ENCODE data around the gene MYL5.

DNA sequence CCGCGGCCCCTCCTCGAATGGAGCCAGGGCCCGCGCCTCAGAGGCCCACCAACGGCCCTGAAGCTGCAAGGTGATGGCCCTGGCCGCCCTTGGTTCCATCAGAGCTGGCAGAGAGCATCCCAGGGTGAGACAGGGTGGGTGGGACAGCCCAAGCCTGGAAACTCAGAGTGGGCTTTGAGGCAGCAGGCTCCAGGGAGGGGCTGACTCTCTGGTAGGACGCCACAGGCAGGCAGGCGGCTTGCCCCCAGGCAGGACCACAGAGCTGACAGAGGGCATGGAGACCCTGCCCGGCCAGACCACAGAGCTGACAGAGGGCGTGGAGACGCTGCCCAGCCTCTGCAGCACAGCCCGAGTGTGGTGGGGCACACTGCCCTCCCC lies 4.8 kb downstream of the MYL5 start:
- TF ChIP-seq CTCF (IDR thresholded peaks at IDR 0.05) (no peak), ZNF302 (CRISPR knock-in tag; IDR thresholded peaks at IDR 0.05) (no peak)
